ENCODE results near the gene PTBP1.

PTBP1 gene

DNA sequence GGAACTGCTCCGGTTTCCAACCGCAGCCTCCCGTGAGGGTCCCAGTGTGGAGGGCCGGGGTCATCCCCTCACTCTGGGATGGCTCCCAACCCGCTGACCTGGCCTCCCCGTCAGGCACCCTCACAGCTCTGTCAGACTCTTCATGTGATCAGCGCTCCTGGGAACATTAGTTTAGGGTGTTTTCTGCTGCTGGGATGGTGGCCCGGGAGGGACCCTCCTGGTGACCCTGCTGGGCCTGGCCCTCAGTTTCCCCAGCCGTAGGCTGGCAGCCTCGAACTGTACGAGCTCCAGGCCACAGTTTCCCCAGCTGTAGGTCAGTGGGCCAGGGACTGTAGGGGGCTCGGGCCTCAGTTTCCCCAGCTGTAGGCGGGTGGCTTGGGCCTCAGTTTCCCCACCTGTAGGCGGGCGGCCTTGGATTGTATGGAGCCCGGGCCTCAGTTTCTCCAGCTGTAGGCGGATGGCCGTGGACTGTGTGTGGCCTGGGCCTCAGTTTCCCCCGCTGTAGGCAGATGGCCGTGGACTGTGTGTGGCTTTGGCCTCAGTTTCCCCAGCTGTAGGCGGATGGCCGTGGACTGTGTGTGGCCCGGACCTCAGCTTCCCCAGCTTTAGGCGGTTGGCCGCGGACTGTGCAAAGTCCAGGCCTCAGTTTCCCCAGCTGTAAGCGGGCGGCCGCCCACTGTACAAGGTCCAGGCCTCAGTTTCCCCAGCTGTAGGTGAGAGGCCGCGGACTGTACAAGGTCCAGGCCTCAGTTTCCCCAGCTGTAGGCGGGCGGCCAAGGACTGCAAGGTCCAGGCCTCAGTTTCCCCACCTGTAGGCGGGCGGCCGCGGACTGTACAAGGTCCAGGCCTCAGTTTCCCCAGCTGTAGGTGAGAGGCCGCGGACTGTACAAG, 1.3 kb upstream of the PTBP1 start:
- no peak for DNase-seq

DNA sequence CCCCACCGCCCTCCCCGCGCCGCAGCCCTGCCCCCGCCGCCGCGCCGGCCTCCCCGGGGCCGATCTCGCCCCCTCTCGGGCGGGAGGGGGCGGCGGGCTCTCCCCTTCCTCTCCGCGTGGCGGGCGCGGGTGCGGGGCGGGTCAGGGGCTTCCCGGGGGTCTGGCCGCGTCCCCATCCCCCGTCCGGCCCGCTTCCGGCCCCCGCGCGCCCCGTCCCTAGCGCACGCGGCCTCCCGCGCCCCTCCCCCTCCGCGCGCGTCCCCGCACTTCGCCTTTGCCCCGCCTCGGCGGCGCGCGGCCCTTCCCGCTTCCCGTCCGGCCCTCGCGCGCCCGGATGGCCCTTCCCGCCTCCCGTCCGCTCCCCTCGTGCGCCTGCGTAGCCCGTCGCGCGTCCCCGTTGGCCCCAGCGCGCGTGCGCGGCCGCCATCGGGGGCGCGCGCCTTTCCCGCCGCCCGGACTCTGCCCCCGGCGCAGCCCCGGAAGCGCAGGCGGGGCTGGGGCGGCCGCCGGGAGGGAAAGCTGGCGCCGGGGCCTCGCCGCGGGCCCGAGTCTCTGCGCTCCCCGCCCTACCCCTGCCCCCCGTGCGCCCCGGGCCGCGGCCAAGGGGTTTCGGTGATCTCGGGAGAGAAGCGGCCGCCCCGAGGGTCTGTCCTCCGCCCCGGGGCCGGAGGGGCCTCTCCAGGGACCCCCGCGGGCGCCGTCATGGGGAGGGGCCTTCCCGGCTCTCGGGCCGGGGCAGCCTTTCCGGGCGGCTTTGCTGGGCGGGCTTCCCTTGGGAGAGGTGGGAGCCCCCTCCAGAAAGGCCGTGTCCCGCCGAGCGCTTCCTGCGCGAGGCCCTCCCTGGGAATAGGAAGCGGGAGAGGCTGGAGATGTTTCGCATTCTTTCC, 519 bp downstream of the PTBP1 start:
- peak in 52 of 58 donors; percentile 23 to 85 (median 68) for DNase-seq

DNA sequence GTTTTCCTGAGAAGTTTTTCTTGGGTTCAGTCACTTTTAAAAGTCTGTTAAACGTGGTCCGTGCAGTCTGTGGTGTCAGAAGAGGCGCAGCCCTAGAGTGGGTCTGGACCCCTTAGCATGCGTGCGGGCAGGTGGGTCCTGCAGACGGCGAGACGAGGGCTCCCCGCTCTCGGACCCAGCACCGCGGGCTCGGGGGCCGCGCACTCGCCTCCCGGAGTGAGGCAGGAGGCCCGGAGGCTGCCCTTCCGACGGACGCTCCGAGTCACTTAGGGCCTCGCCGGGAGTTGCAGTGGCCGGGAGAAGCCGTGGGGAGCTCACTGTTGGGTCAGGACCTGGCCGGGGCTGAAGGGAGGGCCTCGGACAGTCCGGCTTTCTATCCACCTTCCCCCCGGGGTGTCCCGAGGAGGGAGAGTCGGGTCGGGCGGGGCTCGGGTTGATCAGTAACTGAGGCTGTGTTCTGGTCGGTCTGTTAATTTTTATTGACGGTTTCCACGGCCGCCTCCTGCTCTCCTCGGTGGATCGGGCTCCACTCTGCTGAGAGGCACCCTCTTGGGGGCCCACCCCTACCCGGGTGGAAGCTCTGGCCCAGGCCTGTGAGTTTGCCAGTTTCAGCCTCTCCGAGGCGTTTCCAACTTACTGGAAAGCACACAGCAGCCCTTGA, 1.3 kb downstream of the PTBP1 start:
- DNase-seq, result no peak

DNA sequence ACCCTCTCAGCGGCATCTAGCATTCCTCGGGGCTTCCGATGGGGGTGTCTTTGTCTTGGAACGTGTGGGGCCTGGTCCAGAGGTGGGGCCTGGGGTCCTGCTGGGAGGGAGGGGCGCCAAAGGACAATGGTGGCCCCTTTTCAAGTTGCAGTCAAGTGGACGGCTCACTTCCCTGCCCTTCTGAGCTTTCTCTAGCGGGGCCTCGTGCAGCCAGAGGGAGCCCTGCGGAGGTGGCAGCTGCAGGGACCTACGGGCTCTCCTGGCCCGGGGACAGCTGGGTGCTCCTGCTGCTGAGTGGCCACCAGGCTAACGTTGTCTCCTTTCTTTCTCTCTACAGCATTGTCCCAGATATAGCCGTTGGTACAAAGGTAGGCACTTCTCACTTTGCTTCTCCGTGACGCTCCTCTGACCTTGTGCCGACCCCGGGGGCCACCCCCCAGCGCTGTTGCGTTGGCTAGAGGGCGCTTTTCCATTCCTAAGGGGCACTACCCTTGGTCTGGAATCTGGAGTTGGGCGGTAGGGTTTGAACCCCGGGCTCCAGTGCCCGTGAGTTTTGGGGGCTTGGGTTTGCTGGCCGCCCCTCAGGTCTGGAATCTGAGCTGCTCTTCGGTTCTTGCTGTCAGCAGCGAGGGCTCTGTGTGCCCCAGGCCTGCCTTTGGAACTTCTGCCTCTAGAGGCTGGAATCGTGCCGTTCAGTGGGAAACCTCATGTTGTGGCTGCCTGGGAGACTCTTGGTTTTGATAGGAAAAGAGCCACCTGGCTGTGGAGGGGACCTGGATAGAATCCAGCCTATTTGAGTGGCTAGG, 2.0 kb downstream of the PTBP1 start:
- no peak for DNase-seq

DNA sequence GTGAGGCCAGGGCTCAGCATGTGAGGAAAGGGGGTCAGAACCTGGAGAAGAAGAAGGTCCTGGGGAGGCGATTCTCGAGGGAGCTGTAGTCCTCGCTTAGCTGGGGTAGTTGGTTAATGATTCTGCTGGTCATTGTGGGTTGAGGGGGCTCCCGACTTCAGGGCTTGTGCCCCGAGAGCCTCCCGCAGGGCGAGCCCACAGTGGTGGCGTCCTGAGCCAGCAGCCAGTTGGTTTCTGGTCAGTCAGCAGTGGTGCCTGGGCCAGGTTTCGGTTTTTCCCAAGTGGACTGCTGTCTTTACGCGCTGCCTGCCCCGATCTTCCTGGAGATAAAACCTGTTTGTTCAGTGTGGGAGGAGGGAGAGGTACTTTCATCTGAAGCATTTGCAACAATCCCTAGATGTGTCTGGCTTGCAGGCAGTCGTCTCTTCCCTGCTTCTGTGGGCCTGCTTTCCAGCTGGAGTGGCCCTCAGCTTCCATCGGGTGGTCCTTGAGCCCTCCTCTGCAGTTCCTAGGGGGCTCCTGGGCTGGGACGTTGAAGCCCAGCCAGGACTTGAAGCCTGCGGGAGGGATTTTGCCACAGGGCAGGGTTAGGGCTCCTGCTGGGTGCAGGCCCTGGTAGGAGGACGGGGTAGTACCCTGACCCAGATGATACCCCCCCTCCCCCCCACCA, 3.2 kb downstream of the PTBP1 start:
- DNase-seq, result no peak

DNA sequence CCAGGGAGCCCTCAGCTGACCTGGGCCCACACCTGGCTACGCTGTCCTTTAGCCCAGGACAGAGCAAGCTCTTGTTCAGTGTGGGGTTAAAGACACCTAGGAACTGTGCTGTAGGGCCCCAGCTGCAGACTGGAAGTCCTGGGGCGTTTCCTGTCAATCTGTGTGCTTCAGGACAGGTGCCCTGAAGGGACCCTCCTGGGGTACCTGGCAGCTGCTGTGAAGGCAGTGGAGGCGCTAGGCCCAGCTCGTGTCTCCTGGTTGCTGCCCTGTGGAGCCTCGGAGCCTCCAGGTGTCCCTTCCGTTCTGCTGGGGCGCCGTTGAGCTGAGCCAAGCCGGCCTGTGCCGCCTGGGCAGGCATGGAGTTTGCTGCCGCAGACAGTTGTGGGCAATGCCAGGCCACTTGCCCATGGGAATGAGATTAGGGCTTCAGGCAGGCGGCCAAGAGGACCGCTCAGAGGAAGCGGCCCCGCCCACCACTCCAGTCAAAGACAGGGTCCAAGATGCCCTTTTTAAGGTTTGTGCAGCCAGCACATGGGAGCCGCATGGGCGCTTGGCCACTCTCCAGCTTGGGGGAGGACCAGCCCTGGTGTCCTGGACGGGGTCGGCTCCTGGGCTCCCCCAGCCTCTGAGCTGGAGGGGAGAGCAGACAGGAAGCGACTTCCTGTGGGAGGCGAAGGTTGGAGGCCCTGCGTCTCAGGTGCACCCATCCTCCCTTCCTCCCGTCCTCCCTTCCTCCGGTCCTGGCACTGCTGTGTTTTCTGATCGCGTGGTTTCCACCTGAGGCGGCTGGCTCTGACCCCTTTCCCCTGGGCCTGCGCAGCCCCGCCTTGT, 4.0 kb downstream of the PTBP1 start:
- DNase-seq, result peak in 8 of 58 donors; percentile 9 to 29 (median 19)

DNA sequence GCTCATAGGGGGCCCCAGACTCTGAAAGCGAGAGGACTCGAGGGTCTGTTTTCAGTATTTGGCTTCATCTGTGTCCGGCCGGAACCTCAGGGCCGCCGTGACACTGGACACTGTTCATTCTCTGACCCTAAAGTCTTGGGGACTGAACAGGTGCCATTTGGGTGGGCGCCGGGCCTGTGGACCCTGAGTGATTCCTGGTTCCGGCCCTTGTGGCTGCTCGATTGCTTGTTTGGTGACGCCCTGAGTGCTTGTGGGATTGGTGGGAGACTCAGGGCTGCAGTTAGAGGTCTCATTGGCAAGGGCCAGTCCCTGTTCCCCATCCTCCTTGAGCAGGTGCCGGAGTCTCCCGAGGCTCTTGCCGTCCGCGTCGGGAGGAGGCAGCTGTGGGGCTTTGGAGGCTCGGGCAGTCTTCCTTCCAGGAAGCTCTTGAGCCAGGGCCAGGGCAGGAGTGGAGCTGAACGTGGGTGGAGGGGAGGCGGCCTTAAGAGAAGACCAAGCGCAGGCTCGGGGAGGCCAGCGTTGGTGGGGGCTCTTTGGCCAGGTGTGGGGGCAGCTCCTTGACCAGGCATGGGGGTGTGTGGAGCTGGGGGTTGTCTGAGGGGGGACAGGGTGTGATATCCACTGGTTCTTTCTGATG, 4.7 kb downstream of the PTBP1 start:
- DNase-seq, result peak in 1 of 58 donors; percentile 7

DNA sequence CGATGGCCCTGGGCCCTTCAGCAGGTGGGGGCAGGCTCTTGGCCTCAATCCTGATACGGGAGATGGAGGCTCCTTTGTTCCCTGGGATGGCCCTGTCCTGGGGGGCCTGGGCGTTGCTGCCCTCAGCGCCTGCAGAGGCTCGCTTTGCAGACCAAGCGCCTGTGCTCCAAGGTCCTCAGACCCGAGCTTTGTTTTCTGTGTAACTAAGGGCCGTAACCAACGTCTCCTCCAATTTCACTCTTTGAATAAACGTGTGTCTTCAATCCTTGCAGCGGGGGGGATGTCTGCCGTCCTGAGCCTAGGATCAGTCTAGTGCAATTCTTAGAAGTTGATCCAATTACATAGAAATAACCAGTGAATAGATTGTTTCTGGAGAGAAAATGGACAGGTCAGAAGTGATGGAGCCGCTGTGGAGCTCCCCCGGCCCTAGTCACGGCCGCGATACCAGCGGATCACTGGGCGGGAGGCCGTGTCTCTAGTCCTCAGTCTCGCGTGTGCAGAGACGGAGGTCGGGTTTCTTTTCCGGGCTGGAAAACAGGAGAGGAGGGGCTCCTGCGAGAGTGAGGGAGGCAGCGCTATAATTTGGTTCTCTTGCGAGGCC, 5.3 kb downstream of the PTBP1 start:
- DNase-seq, result no peak

DNA sequence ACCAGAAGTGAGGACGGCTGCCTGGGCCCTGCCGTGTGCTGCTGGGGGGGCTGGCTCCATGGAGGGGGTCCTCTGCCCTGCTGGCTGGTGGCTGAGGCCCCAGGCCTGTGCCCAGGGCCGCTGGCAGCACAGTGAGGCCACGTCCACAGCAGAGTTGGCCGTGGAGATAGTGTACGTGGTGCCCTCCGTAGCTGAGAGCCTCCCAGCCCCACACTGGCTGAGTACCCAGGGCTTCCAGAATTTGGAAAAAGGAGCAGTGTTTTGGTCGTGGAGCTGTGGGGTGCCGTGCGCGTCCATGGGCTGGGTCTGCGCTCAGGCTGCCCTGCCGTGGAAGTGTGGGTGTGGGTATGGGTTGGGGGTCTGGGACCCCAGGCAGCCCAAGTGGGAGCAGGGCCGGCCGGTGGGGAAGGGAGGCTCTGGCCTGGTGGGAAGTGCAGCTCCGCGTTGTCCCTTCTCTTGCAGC, 5.9 kb downstream of the PTBP1 start:
- DNase-seq, result no peak

DNA sequence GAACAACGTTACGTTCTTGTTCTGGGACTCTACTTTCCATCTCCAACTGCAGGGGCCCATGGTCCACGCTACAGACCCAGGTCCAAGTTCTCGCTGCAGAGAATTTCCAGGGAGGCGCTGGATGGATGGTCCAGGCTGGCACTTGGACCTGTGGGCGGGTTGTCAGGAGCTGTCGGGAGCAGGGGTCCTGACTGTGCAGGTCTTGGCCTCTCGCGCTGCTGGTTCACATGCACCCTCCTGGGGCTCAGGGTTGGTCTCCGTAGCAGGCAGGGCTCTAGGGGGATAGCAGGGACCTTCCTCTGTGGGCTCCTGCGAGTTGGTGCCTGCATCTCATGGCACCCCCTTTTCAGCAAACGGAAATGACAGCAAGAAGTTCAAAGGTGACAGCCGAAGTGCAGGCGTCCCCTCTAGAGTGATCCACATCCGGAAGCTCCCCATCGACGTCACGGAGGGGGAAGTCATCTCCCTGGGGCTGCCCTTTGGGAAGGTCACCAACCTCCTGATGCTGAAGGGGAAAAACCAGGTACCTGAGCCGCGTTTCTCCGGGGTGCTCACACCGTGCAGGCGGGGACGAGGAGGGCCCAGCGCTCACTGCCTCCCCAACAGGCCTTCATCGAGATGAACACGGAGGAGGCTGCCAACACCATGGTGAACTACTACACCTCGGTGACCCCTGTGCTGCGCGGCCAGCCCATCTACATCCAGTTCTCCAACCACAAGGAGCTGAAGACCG, 6.6 kb downstream of the PTBP1 start:
- DNase-seq, result no peak

DNA sequence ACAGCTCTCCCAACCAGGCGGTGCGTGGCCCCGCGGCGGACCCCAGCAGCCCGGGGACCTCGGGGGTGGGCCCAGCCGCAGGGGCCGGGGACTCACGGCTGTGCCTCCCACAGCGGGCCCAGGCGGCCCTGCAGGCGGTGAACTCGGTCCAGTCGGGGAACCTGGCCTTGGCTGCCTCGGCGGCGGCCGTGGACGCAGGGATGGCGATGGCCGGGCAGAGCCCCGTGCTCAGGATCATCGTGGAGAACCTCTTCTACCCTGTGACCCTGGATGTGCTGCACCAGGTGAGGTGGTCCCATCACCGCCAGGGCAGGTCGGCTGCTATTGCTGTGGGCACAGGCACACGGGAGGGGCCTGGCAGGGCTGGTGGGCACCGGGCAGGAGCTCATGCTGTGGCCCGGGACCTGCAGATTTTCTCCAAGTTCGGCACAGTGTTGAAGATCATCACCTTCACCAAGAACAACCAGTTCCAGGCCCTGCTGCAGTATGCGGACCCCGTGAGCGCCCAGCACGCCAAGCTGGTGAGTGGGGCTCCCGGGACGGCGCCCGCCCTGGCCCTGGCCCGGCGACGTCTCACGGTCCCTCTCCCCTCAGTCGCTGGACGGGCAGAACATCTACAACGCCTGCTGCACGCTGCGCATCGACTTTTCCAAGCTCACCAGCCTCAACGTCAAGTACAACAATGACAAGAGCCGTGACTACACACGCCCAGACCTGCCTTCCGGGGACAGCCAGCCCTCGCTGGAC, 7.3 kb downstream of the PTBP1 start:
- DNase-seq, result no peak

DNA sequence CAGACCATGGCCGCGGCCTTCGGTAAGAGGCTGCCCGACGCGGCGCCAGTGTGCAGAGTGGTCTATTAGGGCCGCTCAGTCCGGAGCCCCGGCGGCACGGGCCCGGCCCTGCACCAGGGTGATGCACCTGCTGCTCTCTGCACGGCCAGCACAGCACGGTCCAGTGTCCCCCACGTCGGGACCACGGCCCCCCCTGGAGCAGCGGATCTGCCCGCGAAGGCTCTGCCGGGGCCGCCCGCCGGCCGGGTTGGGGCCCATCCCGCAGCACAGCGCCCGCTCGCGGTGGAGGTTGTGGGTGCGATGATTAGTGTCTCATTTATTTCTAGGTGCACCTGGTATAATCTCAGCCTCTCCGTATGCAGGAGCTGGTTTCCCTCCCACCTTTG, 7.9 kb downstream of the PTBP1 start:
- no peak for DNase-seq

DNA sequence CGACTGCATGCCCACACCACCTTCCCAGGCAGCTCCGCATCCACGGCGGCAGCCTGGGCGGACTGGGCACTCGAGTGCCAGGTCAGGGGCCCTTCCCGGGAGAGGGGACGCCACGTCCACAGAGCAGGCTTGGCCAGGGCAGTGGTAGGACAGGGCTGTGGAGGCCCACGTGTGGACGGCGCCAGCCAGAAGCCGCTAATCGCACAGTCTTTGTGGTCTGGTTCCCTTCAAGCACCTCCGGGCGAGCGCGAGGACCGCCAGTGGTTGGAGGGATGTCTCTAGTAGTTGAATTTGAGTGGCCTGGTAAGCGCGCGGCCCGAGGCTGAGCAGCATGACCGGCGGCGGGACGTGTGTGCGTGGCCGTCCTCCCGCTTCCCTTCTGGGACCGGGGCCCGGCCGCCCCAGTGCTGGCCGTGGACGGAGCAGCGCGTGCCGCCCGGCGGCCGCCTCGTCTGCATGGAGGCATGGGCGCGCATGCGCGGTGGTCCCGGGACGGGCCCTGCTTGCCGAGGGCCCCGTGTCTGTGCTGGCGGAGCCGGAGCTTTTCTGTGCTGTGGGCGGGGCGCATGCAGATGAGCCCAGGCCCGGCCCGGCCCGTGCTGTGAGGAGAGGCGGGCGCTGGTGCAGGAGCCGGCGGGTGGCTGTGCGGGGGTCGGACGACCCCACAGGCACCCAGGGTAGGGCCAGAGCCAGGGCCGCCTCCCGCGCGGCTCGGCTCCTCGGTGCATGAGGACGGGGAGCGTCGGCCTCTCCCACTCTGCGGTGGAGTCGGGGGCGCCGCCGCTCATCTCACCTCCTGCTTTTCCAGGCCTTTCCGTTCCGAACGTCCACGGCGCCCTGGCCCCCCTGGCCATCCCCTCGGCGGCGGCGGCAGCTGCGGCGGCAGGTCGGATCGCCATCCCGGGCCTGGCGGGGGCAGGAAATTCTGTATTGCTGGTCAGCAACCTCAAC, 8.6 kb downstream of the PTBP1 start:
- DNase-seq, result no peak

DNA sequence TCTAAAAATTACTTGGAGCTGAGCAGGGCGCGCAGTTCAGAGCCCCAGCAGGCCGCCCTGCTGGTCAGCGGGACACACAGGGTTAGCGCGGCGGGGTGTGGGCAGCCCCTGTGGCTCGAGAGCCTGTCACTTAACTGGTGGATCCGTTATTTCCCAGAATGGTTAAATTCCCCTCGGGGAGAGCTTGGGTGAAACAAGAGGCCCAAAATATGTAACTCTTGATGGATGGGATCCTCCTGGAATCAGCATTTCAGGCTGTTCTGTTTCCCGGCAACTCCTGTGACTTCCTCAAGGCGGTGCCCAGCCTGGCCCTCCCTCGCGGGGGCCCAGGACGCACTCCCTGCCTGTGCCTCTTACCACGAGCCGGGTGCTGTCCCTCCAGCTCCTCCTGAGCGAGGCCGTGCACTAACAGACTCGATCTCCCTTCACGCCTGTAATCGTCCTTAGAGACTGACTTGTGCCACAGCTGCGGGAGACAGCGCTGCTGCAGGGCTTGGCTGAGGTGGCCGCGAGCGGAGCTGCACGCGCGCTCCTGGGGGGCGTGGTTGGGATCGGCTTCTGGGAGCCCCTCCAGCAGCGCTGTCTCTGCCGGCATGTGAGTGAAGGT, 9.7 kb downstream of the PTBP1 start:
- no peak for DNase-seq

All from anterior cingulate cortex (tissue), 58 donors.